Lower leg skin (tissue), 4 donors: ENCODE results near the gene TBX5. TPM values are rescaled to one million over a fixed set of nuclear protein-coding genes. Genes with fewer than 3 reads are reported as not detected.

Experiments
- DNase-seq, 2 donors: peaks; one replicate each; pipeline ENCODE4 v3.0.0-alpha.2; 2019; ENCODE audit warnings: low spot score in 2 of 2
- H3K4me3 ChIP-seq: fragments of 200-600 bp; sonication (generic); 2 replicates; pipeline ENCODE4 v1.5.1; 2017; ENCODE audit warnings: mild to moderate bottlenecking, low read depth; ENCODE audit not compliant: poor library complexity, severe bottlenecking
- POLR2A ChIP-seq, 2 donors: fragments of 450-650 bp; IDR thresholded peaks; one replicate each; pipeline ENCODE4 v1.6.1; 2016 to 2017; ENCODE audit warnings: antibody characterized with exemption in 2 of 2, mild to moderate bottlenecking in 1 of 2, moderate library complexity in 1 of 2
- WGBS, 2 donors: methylation state at CpG; one replicate each; pipeline ENCODE4 v1.1.5; 2018; 5-methylcytosine and 5-hydroxymethylcytosine counted together
- intact Hi-C: fragments of 100-400 bp; cut with DNase I; formaldehyde crosslinking; loops from one replicate; pipeline ENCODE4 v1.15.0; 2023; ENCODE audit warnings: low total_unique reads
- total RNA-seq, 4 donors: library from RNA; depleted of rRNA; stranded (reverse); fragments of >200 nt; gene quantifications; one replicate each; pipeline ENCODE4 v1.1.0, GENCODE V29; 2016
- TF ChIP-seq, protein P1 (sequence below), 3 donors: fragments of 450-650 bp; IDR thresholded peaks; one replicate each; pipeline ENCODE4 v1.5.1; 2016; ENCODE audit warnings: antibody characterized with exemption in 3 of 3, mild to moderate bottlenecking in 3 of 3, moderate library complexity in 2 of 3

The TBX5 gene
- total RNA-seq, 4 donors from 2014 or later, result 0.65 to 1.2 (median 1.1) TPM; not detected in 1

DNA sequence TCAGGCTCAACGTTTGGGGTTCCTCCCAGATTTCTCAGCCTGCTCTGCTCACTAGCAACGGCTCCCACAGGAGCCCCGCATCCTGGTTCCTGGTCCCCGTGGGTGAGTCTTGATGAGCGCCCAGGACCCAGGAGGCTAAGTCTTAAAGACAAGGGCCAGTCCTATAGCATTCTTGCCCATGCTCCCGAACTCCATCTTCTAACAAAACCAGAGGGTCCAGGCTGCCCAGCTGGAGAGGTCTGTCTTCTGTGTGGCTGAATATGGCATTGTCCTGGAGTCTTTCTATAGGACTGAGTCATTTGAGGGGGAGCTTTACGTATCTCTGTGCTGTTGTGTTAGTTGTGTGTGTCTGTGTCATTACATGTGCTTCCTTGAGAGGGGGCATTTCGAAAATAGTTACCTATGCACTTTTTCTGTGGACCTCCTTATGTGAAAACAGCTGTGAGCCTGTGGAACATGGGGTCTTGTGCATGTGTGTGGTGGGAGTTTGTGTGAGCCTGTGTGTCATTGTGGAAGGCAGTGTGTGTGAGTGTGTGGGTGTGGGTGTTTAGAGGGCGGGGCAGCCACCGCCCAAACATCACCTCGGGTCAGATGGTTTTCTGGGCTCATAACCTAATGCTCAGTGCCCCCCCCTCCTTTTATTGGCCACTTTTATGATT is 9.1 kb upstream of the TBX5 start:
- no peak for DNase-seq
- WGBS, 2 donors, result 36 to 38% methylated on average over 10 to 11 of the region's 11 CpGs
- TF ChIP-seq, protein P1, sequence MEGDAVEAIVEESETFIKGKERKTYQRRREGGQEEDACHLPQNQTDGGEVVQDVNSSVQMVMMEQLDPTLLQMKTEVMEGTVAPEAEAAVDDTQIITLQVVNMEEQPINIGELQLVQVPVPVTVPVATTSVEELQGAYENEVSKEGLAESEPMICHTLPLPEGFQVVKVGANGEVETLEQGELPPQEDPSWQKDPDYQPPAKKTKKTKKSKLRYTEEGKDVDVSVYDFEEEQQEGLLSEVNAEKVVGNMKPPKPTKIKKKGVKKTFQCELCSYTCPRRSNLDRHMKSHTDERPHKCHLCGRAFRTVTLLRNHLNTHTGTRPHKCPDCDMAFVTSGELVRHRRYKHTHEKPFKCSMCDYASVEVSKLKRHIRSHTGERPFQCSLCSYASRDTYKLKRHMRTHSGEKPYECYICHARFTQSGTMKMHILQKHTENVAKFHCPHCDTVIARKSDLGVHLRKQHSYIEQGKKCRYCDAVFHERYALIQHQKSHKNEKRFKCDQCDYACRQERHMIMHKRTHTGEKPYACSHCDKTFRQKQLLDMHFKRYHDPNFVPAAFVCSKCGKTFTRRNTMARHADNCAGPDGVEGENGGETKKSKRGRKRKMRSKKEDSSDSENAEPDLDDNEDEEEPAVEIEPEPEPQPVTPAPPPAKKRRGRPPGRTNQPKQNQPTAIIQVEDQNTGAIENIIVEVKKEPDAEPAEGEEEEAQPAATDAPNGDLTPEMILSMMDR (IDR thresholded peaks at IDR 0.05), result no peak
- TF ChIP-seq POLR2A (IDR thresholded peaks at IDR 0.05), result no peak
- intact Hi-C loops, result no loop called here
- no peak overlapping the region for H3K4me3 ChIP-seq

DNA sequence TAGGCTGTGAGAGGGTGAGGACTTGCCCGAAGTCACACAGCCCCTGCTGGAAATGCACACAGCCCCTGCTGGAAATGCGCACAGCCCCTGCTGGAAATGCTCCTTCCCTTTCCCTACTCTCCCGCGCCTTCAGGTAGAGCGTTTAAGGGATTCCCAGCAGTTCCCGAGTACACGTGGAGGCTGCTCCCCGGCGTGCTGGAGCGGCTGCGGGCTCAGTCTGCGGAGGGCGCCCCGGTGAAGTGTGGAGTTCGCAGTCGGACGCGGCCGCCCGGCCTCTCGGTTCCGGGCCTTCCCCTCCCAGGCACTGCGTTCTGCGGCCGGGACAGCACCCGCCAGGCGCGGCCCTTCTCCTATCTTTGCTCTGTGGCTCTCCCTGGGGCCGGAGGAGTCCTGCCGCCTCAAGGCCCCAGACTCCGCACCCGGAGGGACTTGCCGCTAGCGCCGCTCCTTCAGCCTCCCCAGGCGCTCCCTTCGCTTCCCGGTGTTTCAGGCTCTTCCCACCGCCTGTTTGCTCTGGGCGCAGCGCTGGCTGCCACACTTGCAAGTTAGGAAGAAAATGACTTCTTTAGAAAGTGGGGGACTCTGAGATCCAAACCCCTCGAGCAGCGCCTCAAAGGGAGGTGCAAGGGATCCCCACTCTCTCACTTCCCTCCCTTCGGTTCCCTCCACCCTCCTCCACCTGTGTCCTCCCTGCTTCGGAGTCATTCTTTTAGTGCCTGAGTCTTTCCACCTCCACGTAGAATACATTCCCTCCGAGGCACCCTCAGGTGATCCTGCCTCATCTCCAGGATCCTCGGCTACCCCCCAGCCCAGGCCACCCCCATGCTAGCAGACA is 8.3 kb upstream of the TBX5 start:
- no peak overlapping the region for H3K4me3 ChIP-seq
- no peak for DNase-seq
- intact Hi-C loops, result no loop called here
- 12 to 34% methylated on average over 45 to 48 of the region's 48 CpGs for WGBS, 2 donors
- TF ChIP-seq POLR2A (IDR thresholded peaks at IDR 0.05), result no peak
- TF ChIP-seq, protein P1 (IDR thresholded peaks at IDR 0.05), result no peak

DNA sequence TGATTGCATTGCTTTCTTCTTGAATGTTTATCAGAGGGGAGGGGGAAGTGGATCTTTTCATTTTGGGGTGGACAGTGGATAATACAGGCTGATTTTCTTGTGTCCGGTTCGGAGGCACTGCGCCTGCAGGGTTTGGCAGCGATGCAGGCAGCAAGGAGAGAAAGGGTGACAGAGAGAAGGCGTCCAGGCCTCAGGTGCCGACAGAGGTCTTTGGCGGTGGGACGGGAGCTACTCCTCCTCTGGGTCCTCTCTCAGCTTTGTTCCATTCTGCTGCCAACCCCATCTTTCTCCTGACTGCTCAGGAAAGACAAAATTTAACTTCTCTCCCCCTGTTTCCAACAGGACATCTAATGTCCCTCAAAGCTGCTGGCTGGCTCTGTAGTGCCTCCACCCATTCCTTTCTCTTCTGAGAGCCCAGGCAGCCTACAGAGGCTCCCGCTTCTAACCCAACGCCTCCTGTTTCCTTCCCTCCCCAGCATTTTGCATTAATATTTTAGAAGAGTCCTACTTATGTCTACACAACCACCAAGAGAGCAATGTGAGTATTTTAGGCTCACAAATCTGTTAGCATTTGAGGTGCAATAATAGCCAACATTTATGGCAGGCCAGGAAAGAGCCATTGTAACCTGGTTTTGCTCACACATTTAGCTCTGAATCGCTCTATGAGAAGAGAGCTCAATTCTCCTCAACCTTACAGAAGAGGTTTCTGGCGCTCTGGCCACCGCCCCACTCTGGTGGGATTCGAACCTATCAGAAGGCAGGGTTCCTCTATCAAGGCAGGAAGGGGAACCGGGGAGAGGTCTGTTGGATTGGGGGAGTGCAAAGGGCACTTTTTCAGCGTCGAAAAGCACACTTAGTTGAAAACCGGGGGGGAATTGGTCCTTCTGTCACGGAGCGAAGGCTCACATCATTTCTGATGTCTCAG is 7.1 kb upstream of the TBX5 start:
- WGBS, 2 donors, result 29 to 34% methylated on average over 20 of the region's 20 CpGs
- no peak for TF ChIP-seq POLR2A (IDR thresholded peaks at IDR 0.05)
- TF ChIP-seq, protein P1 (IDR thresholded peaks at IDR 0.05), result no peak
- no peak for DNase-seq
- H3K4me3 ChIP-seq, result no peak overlapping the region
- intact Hi-C loops, result no loop called here

DNA sequence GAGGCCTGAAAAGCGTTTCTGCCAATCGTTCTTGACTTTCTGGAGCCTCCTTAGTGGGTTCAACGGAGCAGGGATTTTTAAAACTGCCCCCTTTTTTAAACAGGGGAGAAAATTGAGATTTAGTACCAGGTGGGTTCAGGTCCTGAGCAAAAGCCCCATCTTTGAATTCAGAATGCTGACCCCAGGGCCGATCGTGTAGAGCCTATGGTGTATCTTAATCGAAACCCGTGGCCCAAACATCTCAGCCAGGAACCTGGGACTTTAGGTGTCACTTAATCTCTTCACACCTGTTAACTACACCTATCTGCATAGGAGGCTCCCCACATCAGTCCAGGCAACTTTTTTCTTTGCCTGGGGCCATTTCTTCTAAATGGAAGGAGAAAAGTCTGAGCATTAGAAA is 6.4 kb upstream of the TBX5 start:
- TF ChIP-seq, protein P1 (IDR thresholded peaks at IDR 0.05), result no peak
- TF ChIP-seq POLR2A (IDR thresholded peaks at IDR 0.05), result no peak
- WGBS, 2 donors, result 49 to 50% methylated on average over 7 of the region's 7 CpGs
- DNase-seq, result no peak
- H3K4me3 ChIP-seq, result no peak overlapping the region
- intact Hi-C loops, result no loop called here

DNA sequence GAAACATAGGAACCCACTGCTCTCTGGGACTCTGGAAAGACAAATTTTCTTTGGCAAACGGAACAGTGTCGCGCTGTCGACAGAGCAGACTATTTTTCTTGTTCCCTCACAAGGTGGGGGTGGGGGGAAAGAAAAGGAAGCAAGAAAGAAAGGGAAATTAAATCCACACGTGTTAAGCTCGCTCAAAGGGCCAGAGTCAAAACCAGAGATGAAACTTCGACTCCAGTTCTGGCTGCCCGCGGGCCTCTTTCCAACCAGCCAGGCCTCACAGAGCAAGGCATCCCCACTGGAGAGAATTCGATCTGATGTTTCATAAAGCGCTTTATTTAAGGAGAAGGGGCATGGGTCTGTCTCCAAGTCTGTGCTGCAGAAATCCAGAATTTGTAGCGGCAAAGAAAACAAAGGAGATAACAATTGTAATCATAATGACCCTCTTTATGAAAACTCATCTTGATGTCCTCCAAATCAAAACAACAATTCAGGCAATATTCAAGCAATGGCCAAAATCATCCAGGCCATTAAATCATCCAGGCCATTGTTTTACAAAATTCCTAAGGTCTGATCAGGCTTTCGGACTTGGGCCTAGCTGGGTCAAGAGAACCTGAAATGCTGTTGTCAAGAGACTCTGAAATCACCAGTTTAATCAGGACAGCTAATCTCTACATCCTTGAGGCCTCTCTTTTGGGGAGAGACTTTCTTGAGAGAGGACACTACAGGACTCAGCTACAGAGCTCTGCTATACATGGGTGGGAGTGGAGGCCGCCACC is 5.3 kb upstream of the TBX5 start:
- intact Hi-C loops, result no loop called here
- no peak overlapping the region for H3K4me3 ChIP-seq
- DNase-seq, result no peak
- 60 to 68% methylated on average over 14 of the region's 14 CpGs for WGBS, 2 donors
- TF ChIP-seq POLR2A (IDR thresholded peaks at IDR 0.05), result no peak
- TF ChIP-seq, protein P1 (IDR thresholded peaks at IDR 0.05), result no peak
